G401.6 (cell line): ENCODE results near the gene PTGDR2.

ENCODE experiments used
- FAIRE-seq: peaks from 2 replicates; lab custom pipeline; 2012; peaks lifted over from hg19 to GRCh38; lab: Jason Lieb, UNC

The PTGDR2 gene

GRCh38 chr11:60855726-60856633 is at the start of gene PTGDR2:
Gene PTGDR2, minus strand, starts transcription at chr11:60855950. Its CDS starts 2,228 bp downstream, at chr11:60853722.
- no peak for FAIRE-seq

- FAIRE-seq, result no peak
These were observed 49.3 kb upstream of the PTGDR2 start for GRCh38 chr11:60905047-60905446.

- FAIRE-seq, result no peak
These were observed 46.9 kb upstream of the PTGDR2 start for GRCh38 chr11:60902625-60903024.

- FAIRE-seq, result no peak
These were observed 45.1 kb upstream of the PTGDR2 start for GRCh38 chr11:60900673-60901404.

GRCh38 chr11:60899977-60900376 is 44.2 kb upstream of the PTGDR2 start:
- no peak for FAIRE-seq

- no peak for FAIRE-seq
These were observed 43.5 kb upstream of the PTGDR2 start for GRCh38 chr11:60899046-60899936.

- no peak for FAIRE-seq
These were observed 41.7 kb upstream of the PTGDR2 start for GRCh38 chr11:60897496-60897895.

GRCh38 chr11:60895687-60896086 is 39.9 kb upstream of the PTGDR2 start:
- FAIRE-seq, result no peak

- no peak for FAIRE-seq
These were observed 35.5 kb upstream of the PTGDR2 start for GRCh38 chr11:60891103-60891741.

GRCh38 chr11:60890696-60891095 is 34.9 kb upstream of the PTGDR2 start:
- no peak for FAIRE-seq

GRCh38 chr11:60889869-60890311 is 34.1 kb upstream of the PTGDR2 start:
- no peak for FAIRE-seq

- FAIRE-seq, result no peak
These were observed 31.8 kb upstream of the PTGDR2 start for GRCh38 chr11:60887556-60887955.

- no peak for FAIRE-seq
These were observed 25.0 kb upstream of the PTGDR2 start for GRCh38 chr11:60880643-60881282.

GRCh38 chr11:60879971-60880588 is 24.3 kb upstream of the PTGDR2 start:
- no peak for FAIRE-seq

GRCh38 chr11:60879104-60879503 is 23.4 kb upstream of the PTGDR2 start:
- FAIRE-seq, result no peak

- no peak for FAIRE-seq
These were observed 22.7 kb upstream of the PTGDR2 start for GRCh38 chr11:60878245-60879101.

GRCh38 chr11:60876168-60876485 is 20.4 kb upstream of the PTGDR2 start:
- FAIRE-seq, result no peak

- FAIRE-seq, result no peak
These were observed 19.8 kb upstream of the PTGDR2 start for GRCh38 chr11:60875366-60876167.
